AG09309 (cell line): ENCODE measurements around the gene TTI1.
A peak's percentile ranks its signal among the peaks of the same experiment; 100 is the strongest.

Experiments
- DNase-seq: peaks from one replicate; pipeline ENCODE4 v3.0.0-alpha.2; 2010; ENCODE audit warnings: low read depth
- H3K4me3 ChIP-seq: 2 replicates; pipeline ENCODE4 v1.5.1; 2011; ENCODE audit warnings: mild to moderate bottlenecking, low read depth, low read length, moderate library complexity; ENCODE audit not compliant: control insufficient read depth
- TF ChIP-seq, protein P1 (sequence below): IDR thresholded peaks from 2 replicates; pipeline ENCODE4 v1.5.1; 2011; ENCODE audit warnings: mild to moderate bottlenecking, low read depth, low read length, inconsistent platforms; ENCODE audit not compliant: insufficient read depth, control insufficient read depth; ENCODE audit errors: missing control alignments

The TTI1 gene

GRCh38 chr20:38034961-38035360, 1.7 kb upstream of the TTI1 start:
- TF ChIP-seq, protein P1, sequence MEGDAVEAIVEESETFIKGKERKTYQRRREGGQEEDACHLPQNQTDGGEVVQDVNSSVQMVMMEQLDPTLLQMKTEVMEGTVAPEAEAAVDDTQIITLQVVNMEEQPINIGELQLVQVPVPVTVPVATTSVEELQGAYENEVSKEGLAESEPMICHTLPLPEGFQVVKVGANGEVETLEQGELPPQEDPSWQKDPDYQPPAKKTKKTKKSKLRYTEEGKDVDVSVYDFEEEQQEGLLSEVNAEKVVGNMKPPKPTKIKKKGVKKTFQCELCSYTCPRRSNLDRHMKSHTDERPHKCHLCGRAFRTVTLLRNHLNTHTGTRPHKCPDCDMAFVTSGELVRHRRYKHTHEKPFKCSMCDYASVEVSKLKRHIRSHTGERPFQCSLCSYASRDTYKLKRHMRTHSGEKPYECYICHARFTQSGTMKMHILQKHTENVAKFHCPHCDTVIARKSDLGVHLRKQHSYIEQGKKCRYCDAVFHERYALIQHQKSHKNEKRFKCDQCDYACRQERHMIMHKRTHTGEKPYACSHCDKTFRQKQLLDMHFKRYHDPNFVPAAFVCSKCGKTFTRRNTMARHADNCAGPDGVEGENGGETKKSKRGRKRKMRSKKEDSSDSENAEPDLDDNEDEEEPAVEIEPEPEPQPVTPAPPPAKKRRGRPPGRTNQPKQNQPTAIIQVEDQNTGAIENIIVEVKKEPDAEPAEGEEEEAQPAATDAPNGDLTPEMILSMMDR = no peak
- no peak for DNase-seq

GRCh38 chr20:38034108-38034649, 923 bp upstream of the TTI1 start:
- TF ChIP-seq, protein P1 = no peak
- no peak for DNase-seq
- peak overlapping the region; percentile 87 for H3K4me3 ChIP-seq

More at GRCh38 chr20:38034961-38035360, 1.7 kb upstream of the TTI1 start:
- H3K4me3 ChIP-seq = peak overlapping the region; percentile 87

DNA sequence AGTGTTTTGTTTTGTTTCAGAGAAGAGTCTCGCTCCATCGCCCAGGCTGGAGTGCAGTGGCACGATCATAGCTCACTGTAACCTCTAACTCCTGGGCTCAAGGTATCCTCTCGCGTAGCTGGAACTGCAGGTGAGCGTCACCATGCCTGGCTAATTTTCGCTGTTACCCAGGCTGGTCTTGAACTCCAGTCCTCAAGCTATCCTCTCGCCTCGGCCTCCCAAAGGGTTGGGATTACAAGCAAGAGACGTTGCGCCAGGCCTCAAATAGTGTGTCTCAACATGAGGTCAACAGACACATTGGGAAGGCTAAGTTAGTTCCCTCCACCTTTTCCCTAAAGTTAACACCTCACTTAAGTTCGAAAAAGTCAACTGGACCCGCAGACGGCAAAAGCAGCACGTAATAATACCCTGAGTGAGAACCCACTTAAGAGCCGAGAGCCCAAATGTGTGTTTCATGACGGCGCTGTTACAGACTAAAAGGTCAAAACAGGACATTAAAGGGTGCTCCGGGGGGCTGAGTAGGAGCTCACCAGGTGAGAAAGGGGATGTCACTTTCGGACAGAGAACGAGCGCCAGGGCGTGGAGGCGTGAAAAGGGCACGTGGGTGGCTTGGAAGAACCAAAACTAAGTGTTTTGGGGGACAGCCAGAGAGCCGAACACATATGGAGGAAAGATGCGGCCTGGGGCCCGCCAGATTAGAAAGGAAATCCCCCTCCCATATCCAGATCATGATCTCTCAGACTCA, 499 bp downstream of the TTI1 start:
- H3K4me3 ChIP-seq = peak overlapping the region; percentile 87
- TF ChIP-seq, protein P1 = no peak
- no peak for DNase-seq

DNA sequence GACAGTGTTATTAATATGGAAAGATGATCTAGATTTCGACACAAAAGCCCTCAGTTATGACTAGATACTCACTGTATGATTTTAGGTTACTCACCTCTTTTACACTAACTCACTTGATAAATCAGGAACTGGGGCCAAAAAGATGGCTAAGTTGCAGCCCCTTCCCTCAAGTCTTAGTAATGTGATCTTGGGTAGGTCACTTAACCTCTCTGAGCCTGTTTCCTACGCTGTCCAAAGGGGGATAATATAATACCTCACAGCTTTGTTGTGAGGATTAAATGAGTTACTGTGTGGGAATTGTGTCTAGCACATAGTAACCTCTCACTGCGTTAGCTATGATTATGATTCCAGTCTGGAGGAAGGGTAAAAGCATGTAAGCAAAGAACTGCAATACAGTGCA, 1.3 kb downstream of the TTI1 start:
- H3K4me3 ChIP-seq = no peak overlapping the region
- TF ChIP-seq, protein P1 = no peak

DNA sequence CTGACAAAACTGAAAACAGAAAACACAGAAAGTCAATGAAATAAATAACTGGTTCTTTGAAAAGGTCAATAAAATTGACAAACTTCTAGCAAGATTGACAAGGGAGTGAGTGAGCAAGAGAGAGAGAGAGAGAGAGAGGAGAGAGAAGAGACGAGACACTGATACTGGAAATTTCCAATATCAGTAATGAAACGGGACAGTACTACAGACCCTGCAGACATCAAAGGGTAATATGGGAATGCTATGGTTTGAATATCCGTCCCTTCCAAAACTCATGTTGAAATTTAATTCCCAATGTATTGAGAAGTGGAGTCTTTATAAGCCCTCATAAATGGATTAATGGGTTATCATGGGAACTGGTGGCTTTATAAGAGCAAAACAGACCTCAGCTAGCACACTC, 3.8 kb downstream of the TTI1 start:
- no peak overlapping the region for H3K4me3 ChIP-seq
- TF ChIP-seq, protein P1 = no peak
- no peak for DNase-seq

More for the DNA sequence above, 1.3 kb downstream of the TTI1 start:
- DNase-seq = no peak

- H3K4me3 ChIP-seq = no peak overlapping the region
- TF ChIP-seq, protein P1 = no peak
- DNase-seq = no peak
These were observed 8.8 kb downstream of the TTI1 start for GRCh38 chr20:38024496-38024895.
